Ishikawa (cell line): ENCODE measurements around the gene PRR23C.

ENCODE experiments used
- USF1 ChIP-seq: IDR thresholded peaks from 2 replicates; pipeline ENCODE4 v1.6.1; 2012
- ZBTB7A ChIP-seq: IDR thresholded peaks from 2 replicates; pipeline ENCODE4 v1.6.1; 2012; ENCODE audit warnings: low read depth

DNA sequence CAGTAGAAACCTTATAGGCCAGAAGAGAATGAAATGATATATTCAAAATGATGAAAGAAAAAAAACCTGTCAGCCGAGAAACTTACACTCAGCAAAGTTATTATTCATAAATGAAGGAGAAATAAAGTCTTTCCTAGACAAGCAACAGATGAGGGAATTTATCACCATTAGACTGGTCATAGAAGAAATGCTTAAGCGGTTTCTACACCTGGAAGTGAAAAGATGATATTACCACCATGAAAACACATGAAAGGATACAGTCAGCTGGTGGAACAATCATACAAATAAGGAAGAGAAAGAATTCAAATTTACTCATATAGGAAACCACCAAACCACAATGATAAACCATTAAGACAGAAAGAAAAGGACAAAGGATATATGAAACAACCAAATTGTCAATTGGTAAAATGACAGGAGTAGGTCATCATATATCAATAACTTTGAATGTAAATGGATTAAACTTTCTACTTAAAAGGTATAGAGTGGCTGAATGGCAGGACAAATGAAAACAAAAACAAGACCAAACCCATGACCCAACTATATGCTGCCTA, 29.9 kb upstream of the PRR23C start:
- TF ChIP-seq ZBTB7A (no peak), USF1 (no peak)
